Activated naive CD4-positive, alpha-beta T cell treated with anti-CD3 and anti-CD28 coated beads, Interleukin-2, amount 50 U/mL, for 16 hours (primary cell): Measurements from ENCODE around the gene SLC22A6.
A peak's percentile ranks its signal among the peaks of the same experiment; 100 is the strongest.
"Not testable (repeated sequence)": the region's sequence is repeated elsewhere in the genome, so short reads cannot be mapped to it uniquely, and the experiment has no call there.

Experiments used
- DNase-seq: peaks from one replicate; pipeline ENCODE4 v3.0.0-alpha.2; 2020

Gene SLC22A6

GRCh38 chr11:62983536-62984199, 1.1 kb downstream of the SLC22A6 start:
- no peak for DNase-seq

GRCh38 chr11:62981743-62982142, 3.0 kb downstream of the SLC22A6 start:
- no peak for DNase-seq

- no peak for DNase-seq
Measured at GRCh38 chr11:62980133-62980760, 4.5 kb downstream of the SLC22A6 start.

- no peak for DNase-seq
Measured at GRCh38 chr11:62976109-62976508, 8.7 kb downstream of the SLC22A6 start.

GRCh38 chr11:62974848-62975522, 9.8 kb downstream of the SLC22A6 start:
- peak; percentile 18 for DNase-seq

GRCh38 chr11:62965574-62965973, 19.2 kb downstream of the SLC22A6 start:
- DNase-seq, result no peak

- DNase-seq, result no peak
Measured at GRCh38 chr11:62962391-62962790, 22.4 kb downstream of the SLC22A6 start.

- DNase-seq, result no peak
Measured at GRCh38 chr11:62961017-62961570, 23.7 kb downstream of the SLC22A6 start.

GRCh38 chr11:62959422-62959980, 25.3 kb downstream of the SLC22A6 start:
- no peak for DNase-seq

- DNase-seq, result no peak
Measured at GRCh38 chr11:62958547-62959421, 26.0 kb downstream of the SLC22A6 start.

GRCh38 chr11:62957147-62957546, 27.6 kb downstream of the SLC22A6 start:
- no peak for DNase-seq

GRCh38 chr11:62954478-62954877, 30.3 kb downstream of the SLC22A6 start:
- no peak for DNase-seq

GRCh38 chr11:62953811-62954210, 31.0 kb downstream of the SLC22A6 start:
- no peak for DNase-seq

GRCh38 chr11:62948765-62949320, 35.9 kb downstream of the SLC22A6 start:
- DNase-seq, result no peak

- DNase-seq, result not testable (repeated sequence)
Measured at GRCh38 chr11:62945538-62945937, 39.2 kb downstream of the SLC22A6 start.

GRCh38 chr11:62937528-62937927, 47.2 kb downstream of the SLC22A6 start:
- DNase-seq, result not testable (repeated sequence)

- DNase-seq, result no peak
Measured at GRCh38 chr11:62934496-62934785, 50.3 kb downstream of the SLC22A6 start.

GRCh38 chr11:62933750-62934495, 50.8 kb downstream of the SLC22A6 start:
- no peak for DNase-seq

- DNase-seq, result no peak
Measured at GRCh38 chr11:62933285-62933684, 51.5 kb downstream of the SLC22A6 start.

GRCh38 chr11:62931499-62932278, 53.1 kb downstream of the SLC22A6 start:
- DNase-seq, result no peak

GRCh38 chr11:62930666-62931065, 54.1 kb downstream of the SLC22A6 start:
- no peak for DNase-seq
